SK-N-SH treated with all-trans-retinoic acid at 6 μM for 48 hours (cell line): ENCODE results near the gene NCAPG2.

ENCODE experiments used
- ATAC-seq: fragments of 200-7000 bp; cut with Tn5 transposase; 3 replicates; pipeline ENCODE4 v1.9.1; 2020; ENCODE audit warnings: mild to moderate bottlenecking, moderate library complexity
- ARNTL ChIP-seq: fragments of 450-650 bp; formaldehyde crosslinking; IDR thresholded peaks from 2 replicates; pipeline ENCODE4 v1.5.0; 2020; ENCODE audit warnings: low read depth, mild to moderate bottlenecking, moderate library complexity, borderline replicate concordance
- CSDC2 ChIP-seq: fragments of 250-450 bp; sonication (Bioruptor Pico); IDR thresholded peaks from 2 replicates; pipeline ENCODE4 v1.5.0; 2020; ENCODE audit warnings: mild to moderate bottlenecking, moderate library complexity
- CSRNP3 ChIP-seq: fragments of 250-450 bp; sonication (Bioruptor Pico); IDR thresholded peaks from 2 replicates; pipeline ENCODE4 v1.5.1; 2021; ENCODE audit warnings: mild to moderate bottlenecking, moderate library complexity
- ESRRG ChIP-seq: fragments of 250-450 bp; sonication (Bioruptor Pico); IDR thresholded peaks from 2 replicates; pipeline ENCODE4 v1.6.1; 2021; ENCODE audit warnings: mild to moderate bottlenecking
- GLIS3 ChIP-seq: fragments of 250-450 bp; sonication (Bioruptor Pico); IDR thresholded peaks from 2 replicates; pipeline ENCODE4 v1.5.0; 2020; ENCODE audit warnings: mild to moderate bottlenecking, moderate library complexity
- ISL1 ChIP-seq: fragments of 250-450 bp; sonication (Bioruptor Pico); IDR thresholded peaks from 2 replicates; pipeline ENCODE4 v2.1.2; 2022; ENCODE audit warnings: mild to moderate bottlenecking, moderate library complexity
- OSR1 ChIP-seq: fragments of 250-450 bp; sonication (Bioruptor Pico); IDR thresholded peaks from 2 replicates; pipeline ENCODE4 v1.8.0; 2022; ENCODE audit warnings: moderate library complexity, mild to moderate bottlenecking, inconsistent platforms
- PATZ1 ChIP-seq: fragments of 250-450 bp; sonication (Bioruptor Pico); IDR thresholded peaks from 2 replicates; pipeline ENCODE4 v1.8.0; 2020; ENCODE audit warnings: mild to moderate bottlenecking, moderate library complexity, borderline replicate concordance
- POU6F1 ChIP-seq: fragments of 250-450 bp; sonication (Bioruptor Pico); IDR thresholded peaks from 2 replicates; pipeline ENCODE4 v1.8.0; 2021; ENCODE audit warnings: low read depth, mild to moderate bottlenecking, moderate library complexity, borderline replicate concordance
- PPARA ChIP-seq: fragments of 250-450 bp; sonication (Bioruptor Pico); IDR thresholded peaks from 2 replicates; pipeline ENCODE4 v1.5.0; 2020; ENCODE audit warnings: mild to moderate bottlenecking, borderline replicate concordance
- RARB ChIP-seq: fragments of 250-450 bp; sonication (Bioruptor Pico); IDR thresholded peaks from 2 replicates; pipeline ENCODE4 v1.8.0; 2021; ENCODE audit warnings: mild to moderate bottlenecking, moderate library complexity
- SNAI2 ChIP-seq: fragments of 250-450 bp; sonication (Bioruptor Pico); IDR thresholded peaks from 2 replicates; pipeline ENCODE4 v1.5.0; 2020; ENCODE audit warnings: mild to moderate bottlenecking, moderate library complexity
- TCF4 ChIP-seq: fragments of 250-450 bp; sonication (Bioruptor Pico); IDR thresholded peaks from 2 replicates; pipeline ENCODE4 v1.8.0; 2021; ENCODE audit warnings: mild to moderate bottlenecking, moderate library complexity, borderline replicate concordance
- TOX ChIP-seq: fragments of 250-450 bp; sonication (Bioruptor Pico); IDR thresholded peaks from 2 replicates; pipeline ENCODE4 v1.8.0; 2021; ENCODE audit warnings: mild to moderate bottlenecking, moderate library complexity, borderline replicate concordance
- ZC3H10 ChIP-seq: fragments of 250-450 bp; sonication (Bioruptor Pico); IDR thresholded peaks from 2 replicates; pipeline ENCODE4 v1.5.1; 2021; ENCODE audit warnings: mild to moderate bottlenecking, moderate library complexity
- ZFP3 ChIP-seq: fragments of 250-450 bp; sonication (Bioruptor Pico); IDR thresholded peaks from 2 replicates; pipeline ENCODE4 v1.5.0; 2020; ENCODE audit warnings: mild to moderate bottlenecking, moderate library complexity
- ZFP30 ChIP-seq: fragments of 450-650 bp; formaldehyde crosslinking; IDR thresholded peaks from 2 replicates; pipeline ENCODE4 v1.5.0; 2022; ENCODE audit warnings: mild to moderate bottlenecking, moderate library complexity
- ZNF565 ChIP-seq: fragments of 450-650 bp; formaldehyde crosslinking; conservative IDR thresholded peaks from 2 replicates; pipeline ENCODE4 v1.5.0; 2020; ENCODE audit warnings: low read depth, mild to moderate bottlenecking, moderate library complexity
- ZNF70 ChIP-seq: fragments of 450-650 bp; formaldehyde crosslinking; IDR thresholded peaks from 2 replicates; pipeline ENCODE4 v1.5.0; 2020; ENCODE audit warnings: mild to moderate bottlenecking, moderate library complexity
- ZNF8 ChIP-seq: fragments of 450-650 bp; formaldehyde crosslinking; IDR thresholded peaks from 2 replicates; pipeline ENCODE4 v1.5.0; 2020; ENCODE audit warnings: mild to moderate bottlenecking, moderate library complexity

The NCAPG2 gene

GRCh38 chr7:158750702-158751101, 46.1 kb upstream of the NCAPG2 start (continued):
- TF ChIP-seq POU6F1: no peak
- no peak for TF ChIP-seq SNAI2 (CRISPR knock-in tag)
- TF ChIP-seq CSRNP3: no peak
- no peak for TF ChIP-seq GLIS3 (CRISPR knock-in tag)
- no peak for TF ChIP-seq PPARA (CRISPR knock-in tag)
- TF ChIP-seq ZNF8: no peak
- TF ChIP-seq, all 23 proteins: peak for 0

GRCh38 chr7:158749396-158749795, 44.8 kb upstream of the NCAPG2 start:
- ATAC-seq: no peak
- TF ChIP-seq ZNF8 (no peak), SNAI2 (CRISPR knock-in tag) (no peak), ZNF70 (CRISPR knock-in tag) (no peak), GLIS3 (CRISPR knock-in tag) (no peak), RARB (CRISPR knock-in tag) (no peak), PATZ1 (CRISPR knock-in tag) (no peak), TOX (no peak), CSRNP3 (no peak), ESRRG (CRISPR knock-in tag) (no peak), ZNF565 (CRISPR knock-in tag) (no peak), ARNTL (CRISPR knock-in tag) (no peak)

- no peak for ATAC-seq
- TF ChIP-seq CSRNP3 (no peak), PPARA (CRISPR knock-in tag) (no peak), ZNF8 (no peak), ZC3H10 (CRISPR knock-in tag) (no peak), ESRRG (CRISPR knock-in tag) (no peak), TCF4 (CRISPR knock-in tag) (no peak), ZFP30 (CRISPR knock-in tag) (no peak), ZNF565 (CRISPR knock-in tag) (no peak), RARB (CRISPR knock-in tag) (no peak), CSDC2 (CRISPR knock-in tag) (no peak), ZNF70 (CRISPR knock-in tag) (no peak), PATZ1 (CRISPR knock-in tag) (no peak), TOX (no peak), ISL1 (CRISPR knock-in tag) (no peak), POU6F1 (no peak), OSR1 (CRISPR knock-in tag) (no peak), ZFP3 (CRISPR knock-in tag) (no peak), SNAI2 (CRISPR knock-in tag) (no peak)
Measured at GRCh38 chr7:158748335-158748734, 43.7 kb upstream of the NCAPG2 start.
